Stimulated activated effector memory CD8-positive, alpha-beta T cell treated with anti-CD3 and anti-CD28 coated beads, Interleukin-12 subunit alpha, Interleukin-12 subunit beta, amount 100 ng/mL, for 72 hours (primary cell): ENCODE data around the gene SPCS2.
"Not testable (repeated sequence)": the region's sequence is repeated elsewhere in the genome, so short reads cannot be mapped to it uniquely, and the experiment has no call there.

ENCODE experiments used
- ATAC-seq: fragments of 150-1000 bp; cut with Tn5 transposase; 2 replicates; pipeline ENCODE4 v1.10.0; 2021
- DNase-seq, 2 donors: peaks; one replicate each; pipeline ENCODE4 v3.0.0; 2021 to 2022; ENCODE audit warnings: low spot score in 2 of 2
- H3K27ac Mint-ChIP-seq: one replicate; pipeline ENCODE4 v1.8.0; 2022; ENCODE audit warnings: mild to moderate bottlenecking, mixed read lengths
- H3K36me3 Mint-ChIP-seq: one replicate; pipeline ENCODE4 v1.8.0; 2022; ENCODE audit warnings: mild to moderate bottlenecking, mixed read lengths
- H3K4me1 Mint-ChIP-seq: one replicate; pipeline ENCODE4 v1.8.0; 2022; ENCODE audit warnings: mixed read lengths
- H3K4me3 Mint-ChIP-seq: one replicate; pipeline ENCODE4 v1.8.0; 2022; ENCODE audit warnings: mild to moderate bottlenecking, mixed read lengths
- H3K9me3 Mint-ChIP-seq: one replicate; pipeline ENCODE4 v1.8.0; 2022; ENCODE audit warnings: mixed read lengths

The SPCS2 gene

DNA sequence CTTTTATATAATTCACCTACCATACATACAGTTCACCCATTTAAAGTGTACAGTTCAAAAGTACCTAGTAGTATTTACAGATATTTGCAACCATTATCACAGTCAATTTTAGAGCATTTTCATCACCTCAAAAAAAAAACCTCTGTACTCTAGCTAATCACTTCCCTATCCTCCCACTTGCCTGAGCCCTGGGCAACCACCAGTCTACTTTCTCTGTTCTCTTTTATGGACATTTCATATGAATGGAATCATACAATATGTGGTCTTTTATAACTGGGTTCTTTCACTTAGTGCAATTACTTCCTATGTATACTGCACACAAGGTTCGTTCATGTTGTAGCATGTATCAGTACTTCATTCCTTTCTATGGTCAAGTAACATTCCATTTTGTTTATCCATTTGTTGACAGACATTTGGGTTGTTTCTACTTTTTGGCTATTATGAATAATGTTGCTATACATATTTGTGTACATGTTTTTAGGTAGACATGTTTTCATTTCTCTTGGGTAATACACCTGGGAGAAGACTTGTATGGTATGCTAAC is 21.9 kb downstream of the SPCS2 start:
- Mint-ChIP-seq H3K4me1 (peaks cover 15% of the 10 kb centered on the region), H3K4me3 (no peak overlapping the region), H3K9me3 (no peaks in the 10 kb centered on the region), H3K36me3 (peaks cover 99% of the 10 kb centered on the region), H3K27ac (no peak overlapping the region)
- ATAC-seq: no peak
- no peak for DNase-seq

DNA sequence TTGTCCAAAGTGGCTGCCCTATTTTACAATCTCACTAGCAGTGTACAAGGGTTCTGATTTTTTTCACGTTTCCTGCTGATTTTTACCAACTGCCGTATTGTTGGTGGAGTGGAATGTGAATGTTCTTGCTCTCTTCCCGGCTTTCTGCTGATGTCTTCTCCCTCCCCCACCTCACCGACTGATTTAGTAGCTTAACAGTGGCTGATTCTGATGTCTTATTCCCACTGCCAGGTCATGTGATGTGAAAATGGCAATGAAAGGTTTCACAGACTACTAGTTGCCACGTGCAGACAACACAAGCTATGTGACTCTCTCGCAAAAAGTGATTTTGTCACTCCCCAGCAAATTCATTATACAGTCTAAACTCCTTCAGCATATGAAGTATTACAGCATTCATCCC is 22.4 kb downstream of the SPCS2 start:
- no peak for ATAC-seq
- Mint-ChIP-seq H3K9me3 (no peaks in the 10 kb centered on the region), H3K36me3 (peaks cover 99% of the 10 kb centered on the region), H3K4me1 (peaks cover 15% of the 10 kb centered on the region), H3K27ac (no peak overlapping the region), H3K4me3 (no peak overlapping the region)
- no peak for DNase-seq

DNA sequence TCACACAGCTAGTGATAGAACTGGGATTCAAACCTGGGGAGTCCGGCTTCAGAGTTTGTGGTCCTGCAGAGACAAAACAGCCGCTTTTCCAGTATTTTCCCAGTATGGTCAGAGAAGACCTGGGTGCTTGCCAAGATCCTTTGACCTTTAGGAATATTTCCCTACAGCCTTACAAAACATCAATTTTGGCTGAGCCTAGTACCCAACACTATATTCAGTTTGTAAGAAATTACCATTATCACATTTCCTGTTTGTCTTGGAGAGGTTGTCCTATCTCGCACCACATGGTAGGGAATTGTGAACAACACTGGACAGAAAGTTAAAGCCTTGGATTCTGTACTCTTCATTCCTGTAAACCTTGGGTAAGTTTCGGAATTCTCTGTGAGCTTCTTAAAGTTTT is 29.0 kb downstream of the SPCS2 start:
- Mint-ChIP-seq H3K4me1 (peaks cover 14% of the 10 kb centered on the region), H3K9me3 (no peaks in the 10 kb centered on the region), H3K4me3 (no peak overlapping the region), H3K27ac (no peak overlapping the region), H3K36me3 (peaks cover 70% of the 10 kb centered on the region)
- no peak for DNase-seq
- no peak for ATAC-seq

DNA sequence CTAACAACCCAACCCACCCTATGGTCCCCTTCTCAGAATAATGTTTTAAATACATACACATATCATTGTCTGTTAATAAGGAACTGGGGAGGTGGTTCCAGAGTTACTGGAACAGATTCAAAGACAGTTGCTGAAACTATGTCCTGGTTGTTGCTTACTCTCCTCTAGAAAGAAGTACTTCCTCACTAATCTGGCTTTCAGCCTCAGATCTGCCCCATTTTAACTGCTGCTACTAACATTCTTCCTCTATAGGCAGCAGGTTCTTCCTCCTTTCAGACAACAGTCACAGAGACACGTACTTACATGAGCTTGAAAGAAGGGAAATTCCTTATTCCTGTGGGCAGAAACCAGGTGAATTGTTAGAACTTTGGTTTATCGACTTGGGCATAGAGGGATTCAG is 31.6 kb downstream of the SPCS2 start:
- DNase-seq (no peak), ATAC-seq (no peak)
- Mint-ChIP-seq H3K4me3 (no peak overlapping the region), H3K27ac (no peak overlapping the region), H3K4me1 (no peaks in the 10 kb centered on the region), H3K36me3 (peaks cover 45% of the 10 kb centered on the region), H3K9me3 (no peaks in the 10 kb centered on the region)

DNA sequence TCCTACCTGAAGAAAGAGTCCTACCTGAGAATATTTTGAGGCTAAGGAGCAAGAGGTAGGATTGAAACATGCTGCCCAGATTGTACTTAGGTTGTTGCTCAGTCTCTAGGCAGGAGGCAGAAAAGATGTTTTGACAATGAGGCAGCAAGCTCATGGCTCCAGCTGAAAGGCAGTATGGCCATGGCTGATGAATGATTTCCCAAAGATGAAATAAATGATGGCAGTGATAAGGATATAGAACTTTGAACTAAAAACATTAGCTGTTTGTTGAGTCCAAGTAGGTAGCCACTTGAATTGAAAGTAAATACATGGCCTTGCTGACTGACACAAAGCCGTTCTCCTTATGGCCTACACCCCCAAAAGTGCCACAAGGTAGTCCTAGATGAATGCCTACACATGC is 32.8 kb downstream of the SPCS2 start:
- Mint-ChIP-seq H3K36me3 (peaks cover 33% of the 10 kb centered on the region), H3K4me1 (no peaks in the 10 kb centered on the region), H3K27ac (peak overlapping the region; percentile 3), H3K9me3 (no peaks in the 10 kb centered on the region), H3K4me3 (no peak overlapping the region)
- ATAC-seq (no peak), DNase-seq (no peak)

DNA sequence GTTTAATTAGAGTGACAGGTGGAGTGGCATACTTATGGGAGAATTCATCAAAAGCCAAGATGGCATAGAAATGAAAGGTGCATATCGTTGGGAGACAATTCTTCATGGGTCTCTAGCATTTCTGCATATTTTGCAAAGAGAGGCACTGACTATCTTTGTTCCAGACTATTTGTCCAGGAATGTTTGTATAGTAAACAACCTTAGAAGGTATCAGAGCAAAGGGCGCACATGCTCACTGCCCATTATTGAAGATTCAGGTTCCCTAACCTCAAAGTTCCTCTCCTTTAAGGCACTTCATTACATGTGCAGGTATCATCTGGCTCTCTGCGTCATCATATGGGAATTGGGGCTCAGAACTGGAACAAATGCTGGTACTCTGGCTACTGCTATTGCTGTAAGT is 35.0 kb downstream of the SPCS2 start:
- H3K4me1 Mint-ChIP-seq: peaks cover 2% of the 10 kb centered on the region
- no peak for ATAC-seq
- H3K9me3 Mint-ChIP-seq: no peaks in the 10 kb centered on the region
- peaks cover 23% of the 10 kb centered on the region for H3K36me3 Mint-ChIP-seq
- H3K27ac Mint-ChIP-seq: no peak overlapping the region
- DNase-seq: no peak
- no peak overlapping the region for H3K4me3 Mint-ChIP-seq

DNA sequence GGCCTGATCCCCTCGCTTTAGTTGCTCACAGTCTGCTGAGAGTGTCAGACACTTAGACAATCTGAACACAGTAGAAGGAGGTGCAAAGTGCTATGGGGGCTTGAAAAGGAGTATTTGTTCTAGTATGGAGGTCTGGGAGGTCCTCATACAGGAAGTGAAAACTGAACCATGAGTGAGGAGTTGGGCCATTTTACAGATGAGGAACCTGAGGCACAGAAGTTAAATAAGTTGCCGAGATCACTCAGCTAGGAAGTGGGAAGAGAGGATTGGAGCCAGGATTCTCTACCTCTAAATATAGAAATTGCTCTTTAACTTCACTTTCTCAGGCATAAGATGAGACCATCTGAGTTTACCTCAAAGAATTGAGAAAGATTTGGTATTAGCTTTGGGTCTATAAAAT is 35.7 kb downstream of the SPCS2 start:
- DNase-seq: no peak
- peaks cover 9% of the 10 kb centered on the region for H3K4me1 Mint-ChIP-seq
- ATAC-seq: no peak
- peaks cover 17% of the 10 kb centered on the region for H3K36me3 Mint-ChIP-seq
- no peaks in the 10 kb centered on the region for H3K9me3 Mint-ChIP-seq
- H3K27ac Mint-ChIP-seq: no peak overlapping the region
- H3K4me3 Mint-ChIP-seq: no peak overlapping the region

DNA sequence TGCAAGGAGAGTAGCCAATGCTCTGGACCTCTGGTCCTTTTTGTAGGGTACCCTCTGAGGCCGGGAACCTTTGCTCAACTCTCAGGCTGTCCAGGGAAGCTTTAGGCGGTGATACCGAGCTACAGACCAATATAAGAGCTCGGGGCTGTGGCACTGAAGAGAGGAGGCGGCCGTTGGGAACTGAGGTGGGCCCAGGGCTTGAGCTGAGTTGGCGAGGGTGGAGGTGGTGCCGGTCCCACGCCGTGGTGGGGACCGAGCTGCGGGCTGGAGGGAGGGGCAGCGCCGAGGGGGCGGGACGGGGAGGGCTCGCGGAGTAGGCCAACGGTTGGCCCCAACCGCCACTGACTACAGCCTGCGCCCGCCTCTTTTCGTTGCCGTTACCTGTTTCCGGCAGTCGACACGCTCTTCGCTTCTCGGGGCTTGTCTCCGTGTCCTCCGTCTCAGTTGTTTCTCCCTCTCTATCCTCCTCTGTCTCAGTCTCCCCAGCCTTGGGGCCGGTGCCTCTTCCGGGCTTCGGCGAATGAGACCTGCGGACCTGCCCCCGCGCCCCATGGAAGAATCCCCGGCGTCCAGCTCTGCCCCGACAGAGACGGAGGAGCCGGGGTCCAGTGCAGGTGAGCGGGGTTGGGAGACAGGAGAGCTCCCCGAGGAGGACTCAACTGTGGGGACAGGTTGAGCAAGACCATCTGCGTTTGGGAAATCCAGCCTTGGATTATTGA is 39.6 kb downstream of the SPCS2 start, which contains the start of gene NEU3:
Gene NEU3, plus strand, starts transcription at position 393 of the 719 bp plus-strand sequence. Its CDS starts 128 bp downstream, at position 521.
- H3K27ac Mint-ChIP-seq: peak within 1 kb of the TSS; percentile 94

DNA sequence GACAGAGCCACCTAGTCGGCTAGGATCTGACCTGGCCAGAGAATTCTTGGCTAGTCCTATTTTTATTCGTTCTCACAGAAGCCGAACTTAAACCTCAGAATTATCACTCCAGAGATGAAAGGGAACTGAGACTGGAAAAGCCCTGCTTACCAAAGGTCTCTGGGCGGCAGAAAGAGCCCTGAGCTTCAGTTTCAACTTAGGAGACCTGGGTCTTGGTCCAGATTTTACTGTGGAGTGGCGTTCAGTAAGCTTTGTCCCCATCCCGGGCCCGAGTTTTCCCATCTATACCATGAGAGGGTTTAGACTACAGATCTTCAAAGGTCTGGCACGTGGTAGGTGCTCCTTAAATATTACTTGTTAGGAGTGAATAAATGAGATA is 40.2 kb downstream of the SPCS2 start:
- H3K27ac Mint-ChIP-seq: peak overlapping the region; percentile 94
- DNase-seq: no peak
- peak overlapping the region; percentile 93 for H3K4me3 Mint-ChIP-seq
- no peak for ATAC-seq
- H3K4me1 Mint-ChIP-seq: peaks cover 30% of the 10 kb centered on the region
- no peaks in the 10 kb centered on the region for H3K9me3 Mint-ChIP-seq
- H3K36me3 Mint-ChIP-seq: peaks cover 10% of the 10 kb centered on the region

More for the DNA sequence above, 39.6 kb downstream of the SPCS2 start, which contains the start of gene NEU3:
- Mint-ChIP-seq H3K36me3 (peaks cover 8% of the 10 kb centered on the region), H3K4me3 (peak within 1 kb of the TSS; percentile 93), H3K9me3 (no peaks in the 10 kb centered on the region), H3K4me1 (peaks cover 30% of the 10 kb centered on the region)
- peak; percentile 96 for ATAC-seq
- DNase-seq: peak; percentile 66 to 86

DNA sequence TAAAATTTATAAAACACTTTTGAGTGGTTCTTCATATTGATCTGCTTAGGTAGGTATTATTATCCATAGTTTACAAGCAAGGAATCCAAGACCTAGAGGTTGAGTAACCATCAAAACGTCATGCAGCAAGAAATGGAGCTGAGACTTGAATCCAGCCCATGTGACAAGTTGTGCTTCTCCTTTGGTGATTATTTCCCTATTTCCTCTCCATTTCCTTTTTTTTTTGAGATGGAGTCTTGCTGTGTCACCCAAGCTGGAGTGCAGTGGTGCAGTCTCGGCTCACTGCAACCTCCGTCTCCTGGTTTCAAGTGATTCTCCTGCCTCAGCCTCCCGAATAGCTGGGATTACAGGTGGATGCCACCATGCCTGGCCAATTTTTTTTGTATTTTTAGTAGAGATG is 41.1 kb downstream of the SPCS2 start:
- Mint-ChIP-seq H3K27ac (peak overlapping the region; percentile 18), H3K4me3 (peak overlapping the region; percentile 93), H3K4me1 (peaks cover 34% of the 10 kb centered on the region), H3K36me3 (peaks cover 19% of the 10 kb centered on the region)
- DNase-seq, ATAC-seq, H3K9me3 Mint-ChIP-seq: not testable (repeated sequence)

DNA sequence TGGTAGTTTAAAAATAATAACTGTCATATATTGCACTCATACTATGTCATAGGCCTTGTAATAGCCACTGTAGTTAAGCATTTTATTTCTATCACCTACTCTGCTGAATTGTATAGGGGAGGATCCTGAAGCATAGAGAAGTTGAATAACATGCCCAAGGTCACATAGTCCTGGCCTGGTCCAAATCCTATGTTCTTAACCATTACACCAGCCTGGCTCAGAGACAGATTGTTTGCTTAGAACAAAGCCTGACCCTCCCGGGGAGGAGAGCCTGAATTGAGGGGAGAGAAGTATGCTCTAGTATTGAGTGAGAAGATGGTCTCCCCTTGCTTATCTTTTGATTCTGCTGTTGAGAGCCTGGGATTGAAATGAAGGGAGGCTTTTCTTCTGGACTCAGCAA is 41.9 kb downstream of the SPCS2 start:
- Mint-ChIP-seq H3K4me3 (peak overlapping the region; percentile 93), H3K4me1 (peaks cover 34% of the 10 kb centered on the region), H3K36me3 (peaks cover 23% of the 10 kb centered on the region), H3K9me3 (no peaks in the 10 kb centered on the region), H3K27ac (peak overlapping the region; percentile 18)
- DNase-seq (no peak), ATAC-seq (no peak)

DNA sequence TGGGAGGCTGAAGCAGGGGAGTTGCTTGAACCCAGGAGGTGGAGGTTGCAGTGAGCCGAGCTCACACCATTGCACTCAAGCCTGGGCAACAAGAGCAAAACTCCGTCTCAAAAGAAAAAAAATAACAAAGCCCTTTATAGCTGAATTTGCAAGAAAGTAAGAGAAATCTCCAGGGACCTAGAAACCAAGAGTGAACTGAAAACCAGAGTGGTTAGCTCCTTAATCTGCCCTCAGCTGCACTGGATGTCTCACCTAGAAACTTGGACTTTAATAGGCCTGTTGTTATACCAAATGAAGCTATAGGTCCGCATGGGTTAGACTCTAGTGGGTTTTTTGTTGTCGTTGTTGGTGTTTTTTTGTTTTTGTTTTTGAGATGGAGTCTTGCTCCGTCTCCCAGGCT is 43.8 kb downstream of the SPCS2 start:
- Mint-ChIP-seq H3K4me3 (no peak overlapping the region), H3K36me3 (peaks cover 40% of the 10 kb centered on the region), H3K27ac (no peak overlapping the region), H3K4me1 (peaks cover 34% of the 10 kb centered on the region), H3K9me3 (no peaks in the 10 kb centered on the region)
- DNase-seq: no peak
- ATAC-seq: no peak

DNA sequence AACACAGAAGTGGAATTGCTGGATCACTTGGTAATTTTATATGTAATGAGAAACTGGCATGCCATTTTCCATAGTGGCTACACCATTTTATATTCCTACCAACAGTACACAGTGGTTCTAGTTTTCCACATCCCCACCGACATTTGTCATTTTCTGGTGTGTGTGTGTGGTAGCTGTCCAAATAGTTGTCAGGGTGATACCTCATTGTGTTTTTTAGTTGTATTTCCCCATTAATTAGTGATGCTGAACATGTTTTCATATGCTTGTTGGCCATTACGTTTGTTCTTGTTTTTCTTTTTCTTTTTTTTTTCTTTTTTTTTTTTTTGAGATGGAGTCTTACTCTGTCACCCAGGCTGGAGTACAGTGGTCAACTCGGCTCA is 51.9 kb downstream of the SPCS2 start:
- no peak overlapping the region for H3K4me3 Mint-ChIP-seq
- peaks cover 32% of the 10 kb centered on the region for H3K36me3 Mint-ChIP-seq
- no peak overlapping the region for H3K27ac Mint-ChIP-seq
- no peaks in the 10 kb centered on the region for H3K9me3 Mint-ChIP-seq
- ATAC-seq (no peak), DNase-seq (no peak)
- H3K4me1 Mint-ChIP-seq: no peaks in the 10 kb centered on the region

DNA sequence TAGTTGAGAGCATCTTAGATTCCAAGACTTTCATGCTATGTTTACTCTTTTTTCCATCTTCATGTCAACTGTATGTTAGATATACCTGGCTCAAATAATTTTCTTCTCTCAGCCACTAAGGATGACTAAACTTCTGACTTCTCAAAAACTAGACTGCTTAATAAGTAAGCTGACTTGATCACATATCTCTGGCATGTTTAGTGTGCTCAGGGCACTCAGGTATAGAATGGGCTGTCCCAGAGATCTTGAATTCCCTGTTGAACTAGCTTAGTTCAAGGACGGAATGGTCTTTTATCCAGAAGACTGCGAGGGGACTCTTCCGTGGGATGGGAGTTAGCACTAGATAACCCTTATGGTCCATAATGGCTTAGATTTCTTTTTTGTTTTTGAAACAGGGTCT is 52.6 kb downstream of the SPCS2 start:
- Mint-ChIP-seq H3K27ac (no peak overlapping the region), H3K36me3 (peaks cover 31% of the 10 kb centered on the region)

DNA sequence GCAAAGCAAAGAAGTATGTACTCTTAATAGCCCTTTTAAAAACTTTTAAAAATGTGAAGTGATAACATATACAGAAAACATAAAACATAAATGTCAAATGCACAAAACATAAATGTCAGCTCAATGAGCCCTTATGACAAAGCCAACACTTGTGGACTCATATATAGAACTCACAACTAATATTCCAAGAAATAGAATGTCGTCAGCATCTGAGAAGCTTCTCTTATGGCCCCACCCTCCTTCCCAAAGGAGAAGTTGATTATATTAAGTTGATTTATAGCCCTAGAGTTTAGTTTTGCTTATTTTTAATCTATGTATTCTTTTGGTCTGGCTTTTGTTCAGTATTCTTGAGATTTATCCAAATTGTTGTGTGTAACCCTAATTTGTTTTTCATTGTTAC is 53.5 kb downstream of the SPCS2 start:
- Mint-ChIP-seq H3K36me3 (peaks cover 33% of the 10 kb centered on the region), H3K4me1 (no peaks in the 10 kb centered on the region), H3K4me3 (no peak overlapping the region), H3K9me3 (no peaks in the 10 kb centered on the region), H3K27ac (no peak overlapping the region)
- DNase-seq: no peak
- ATAC-seq: no peak

More for the DNA sequence above, 52.6 kb downstream of the SPCS2 start:
- ATAC-seq (no peak), DNase-seq (no peak)
- no peaks in the 10 kb centered on the region for H3K4me1 Mint-ChIP-seq
- no peak overlapping the region for H3K4me3 Mint-ChIP-seq
- H3K9me3 Mint-ChIP-seq: no peaks in the 10 kb centered on the region

DNA sequence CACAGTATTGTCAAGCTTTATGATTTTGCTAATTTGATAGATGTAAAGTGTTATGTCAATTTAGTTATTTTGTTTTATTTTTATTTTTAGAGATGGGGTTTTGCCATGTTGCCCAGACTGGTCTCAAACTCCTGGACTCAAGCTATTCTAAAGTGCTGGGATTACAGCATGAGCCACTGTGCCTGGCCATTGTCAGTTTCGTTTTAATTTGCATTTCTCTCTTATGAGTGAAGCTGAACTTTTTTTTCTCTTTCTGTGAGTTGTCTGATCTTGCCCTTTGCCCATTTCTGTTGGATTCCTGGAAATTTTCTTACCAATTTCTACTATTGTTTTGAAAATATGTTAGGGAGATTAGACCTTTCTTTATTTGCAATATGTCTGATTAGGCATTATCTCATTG is 55.1 kb downstream of the SPCS2 start:
- ATAC-seq: no peak
- DNase-seq: no peak
- H3K4me1 Mint-ChIP-seq: no peaks in the 10 kb centered on the region
- H3K27ac Mint-ChIP-seq: no peak overlapping the region
- H3K36me3 Mint-ChIP-seq: peaks cover 33% of the 10 kb centered on the region
- no peak overlapping the region for H3K4me3 Mint-ChIP-seq
- H3K9me3 Mint-ChIP-seq: no peaks in the 10 kb centered on the region
